Activated naive CD8-positive, alpha-beta T cell treated with anti-CD3 and anti-CD28 coated beads for 36 hours (primary cell): ENCODE measurements around the gene BCL11B. TPM values are rescaled to one million over a fixed set of nuclear protein-coding genes. Genes with fewer than 3 reads are reported as not detected.

Experiments used
- DNase-seq: peaks from one replicate; pipeline ENCODE4 v3.0.0; 2021
- H3K27ac Mint-ChIP-seq: one replicate; pipeline ENCODE4 v1.8.0; 2022; ENCODE audit warnings: mild to moderate bottlenecking, moderate library complexity, mixed read lengths
- H3K27me3 Mint-ChIP-seq: one replicate; pipeline ENCODE4 v1.8.0; 2022; ENCODE audit warnings: mild to moderate bottlenecking, mixed read lengths
- H3K36me3 Mint-ChIP-seq: one replicate; pipeline ENCODE4 v1.8.0; 2021; ENCODE audit warnings: mild to moderate bottlenecking, mixed read lengths
- H3K4me1 Mint-ChIP-seq: one replicate; pipeline ENCODE4 v1.8.0; 2021; ENCODE audit warnings: mixed read lengths
- H3K4me3 Mint-ChIP-seq: one replicate; pipeline ENCODE4 v1.8.0; 2022; ENCODE audit warnings: mild to moderate bottlenecking, moderate library complexity, mixed read lengths
- H3K9me3 Mint-ChIP-seq: one replicate; pipeline ENCODE4 v1.8.0; 2022; ENCODE audit warnings: mixed read lengths
- total RNA-seq, 2 experiments: library from RNA; stranded (reverse); gene quantifications; one replicate each; pipeline ENCODE4 v1.2.3, GENCODE V29; 2021

BCL11B gene
- total RNA-seq, 2 experiments from 2014 or later, result 38.9 to 40.3 TPM

DNA sequence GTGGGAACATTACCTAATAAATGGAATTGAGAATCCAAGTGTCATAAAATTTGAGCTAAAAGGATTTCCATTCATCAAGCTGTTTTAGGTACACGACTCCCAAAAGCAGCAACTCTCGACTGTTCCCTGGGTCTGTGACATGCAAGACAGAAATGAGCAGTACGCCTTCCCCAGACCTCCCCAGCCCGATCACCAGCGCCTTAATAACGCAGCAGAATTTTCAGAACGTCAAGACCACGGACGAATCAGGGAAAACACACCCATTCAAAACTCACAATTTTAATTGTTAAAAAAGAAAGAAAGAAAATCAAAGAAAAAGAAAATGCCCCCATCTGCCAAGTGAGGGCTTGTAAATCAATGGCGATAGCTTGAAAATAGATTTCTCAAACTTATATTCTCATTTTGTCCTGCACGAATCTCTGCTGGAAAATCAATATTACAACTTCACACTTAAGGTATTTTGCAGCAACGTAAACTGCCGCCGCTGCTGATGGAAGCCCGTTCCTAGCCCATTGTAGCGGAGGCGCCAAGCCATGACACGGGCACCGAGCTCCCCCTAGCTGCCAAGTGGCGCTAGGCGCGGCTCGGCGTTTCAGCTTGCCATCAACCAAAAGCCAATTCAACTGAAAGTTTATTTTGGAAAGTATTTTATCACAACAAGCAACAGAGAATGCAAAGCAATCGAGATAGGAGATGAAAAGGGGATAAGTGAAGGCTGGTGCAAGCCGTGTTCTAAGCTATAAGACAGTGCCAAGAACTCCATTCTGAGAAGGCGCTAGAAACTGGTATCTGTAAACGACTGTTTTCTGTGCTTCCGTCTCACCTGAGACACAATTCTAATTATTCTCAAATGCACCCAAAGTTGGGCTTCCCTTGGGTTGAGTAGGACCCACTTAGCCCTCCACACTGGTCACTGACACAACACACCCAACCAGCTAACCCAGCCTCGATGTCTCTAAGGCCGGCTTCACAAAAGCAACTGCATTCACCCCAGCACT is 5.5 kb downstream of the BCL11B start:
- Mint-ChIP-seq H3K27me3 (no peaks in the 10 kb centered on the region), H3K27ac (peak overlapping the region; percentile 98), H3K36me3 (peaks cover 64% of the 10 kb centered on the region), H3K4me3 (peak overlapping the region; percentile 89), H3K9me3 (no peaks in the 10 kb centered on the region), H3K4me1 (peaks cover 63% of the 10 kb centered on the region)
- DNase-seq, result peak; percentile 87

GRCh38 chr14:99265571-99265970 is 6.4 kb downstream of the BCL11B start:
- H3K4me1 Mint-ChIP-seq, result peaks cover 71% of the 10 kb centered on the region
- H3K4me3 Mint-ChIP-seq, result peak overlapping the region; percentile 89
- DNase-seq, result no peak
- no peaks in the 10 kb centered on the region for H3K27me3 Mint-ChIP-seq
- H3K9me3 Mint-ChIP-seq, result no peaks in the 10 kb centered on the region
- peaks cover 64% of the 10 kb centered on the region for H3K36me3 Mint-ChIP-seq
- peak overlapping the region; percentile 98 for H3K27ac Mint-ChIP-seq

- Mint-ChIP-seq H3K4me3 (peak overlapping the region; percentile 89), H3K27ac (peak overlapping the region; percentile 98), H3K27me3 (no peaks in the 10 kb centered on the region), H3K4me1 (peaks cover 77% of the 10 kb centered on the region), H3K9me3 (no peaks in the 10 kb centered on the region), H3K36me3 (peaks cover 62% of the 10 kb centered on the region)
- no peak for DNase-seq
Observed at GRCh38 chr14:99264691-99265450, 7.1 kb downstream of the BCL11B start.

DNA sequence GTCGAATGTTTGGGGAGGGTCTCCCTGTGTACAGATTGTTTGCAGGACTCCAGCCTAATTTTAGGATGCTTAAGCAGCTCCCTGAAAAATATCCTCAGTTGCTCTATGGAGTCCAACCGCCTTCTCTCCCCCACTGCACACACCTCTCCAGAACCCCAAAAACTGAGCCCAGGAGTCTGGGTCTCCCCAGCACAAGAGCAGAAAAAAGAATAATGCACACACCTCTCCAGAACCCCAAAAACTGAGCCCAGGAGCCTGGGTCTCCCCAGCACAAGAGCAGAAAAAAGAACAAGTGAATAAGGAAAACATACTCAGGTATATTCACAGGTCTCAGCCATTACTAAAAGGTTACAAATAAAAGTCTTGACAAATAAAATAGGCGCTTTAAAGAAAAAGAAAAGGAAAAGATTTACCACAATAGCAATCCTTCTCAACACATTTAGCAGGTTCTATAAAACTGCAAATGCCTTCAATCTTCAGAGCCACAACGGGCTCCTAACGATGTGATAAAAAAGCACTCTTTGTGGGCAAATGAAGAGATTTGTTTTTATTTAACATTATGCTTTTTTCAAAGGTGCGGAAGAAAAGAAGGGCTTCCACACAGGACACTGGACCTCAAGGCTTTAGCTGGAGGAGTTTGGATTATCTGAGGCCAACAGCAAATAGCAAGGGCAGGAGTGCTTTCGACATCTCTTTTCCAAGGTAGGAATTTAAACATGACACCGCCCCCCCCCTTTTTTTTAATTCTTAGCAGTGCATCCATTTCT is 8.2 kb downstream of the BCL11B start:
- Mint-ChIP-seq H3K27me3 (no peaks in the 10 kb centered on the region), H3K27ac (peak overlapping the region; percentile 98), H3K4me1 (peaks cover 87% of the 10 kb centered on the region), H3K36me3 (peaks cover 60% of the 10 kb centered on the region), H3K4me3 (peak overlapping the region; percentile 89), H3K9me3 (no peaks in the 10 kb centered on the region)
- DNase-seq, result no peak

GRCh38 chr14:99262977-99263448 is 9.0 kb downstream of the BCL11B start:
- DNase-seq, result peak; percentile 13
- peaks cover 61% of the 10 kb centered on the region for H3K36me3 Mint-ChIP-seq
- no peaks in the 10 kb centered on the region for H3K9me3 Mint-ChIP-seq
- H3K27ac Mint-ChIP-seq, result peak overlapping the region; percentile 98
- H3K4me1 Mint-ChIP-seq, result peaks cover 91% of the 10 kb centered on the region
- H3K4me3 Mint-ChIP-seq, result peak overlapping the region; percentile 89
- no peaks in the 10 kb centered on the region for H3K27me3 Mint-ChIP-seq

DNA sequence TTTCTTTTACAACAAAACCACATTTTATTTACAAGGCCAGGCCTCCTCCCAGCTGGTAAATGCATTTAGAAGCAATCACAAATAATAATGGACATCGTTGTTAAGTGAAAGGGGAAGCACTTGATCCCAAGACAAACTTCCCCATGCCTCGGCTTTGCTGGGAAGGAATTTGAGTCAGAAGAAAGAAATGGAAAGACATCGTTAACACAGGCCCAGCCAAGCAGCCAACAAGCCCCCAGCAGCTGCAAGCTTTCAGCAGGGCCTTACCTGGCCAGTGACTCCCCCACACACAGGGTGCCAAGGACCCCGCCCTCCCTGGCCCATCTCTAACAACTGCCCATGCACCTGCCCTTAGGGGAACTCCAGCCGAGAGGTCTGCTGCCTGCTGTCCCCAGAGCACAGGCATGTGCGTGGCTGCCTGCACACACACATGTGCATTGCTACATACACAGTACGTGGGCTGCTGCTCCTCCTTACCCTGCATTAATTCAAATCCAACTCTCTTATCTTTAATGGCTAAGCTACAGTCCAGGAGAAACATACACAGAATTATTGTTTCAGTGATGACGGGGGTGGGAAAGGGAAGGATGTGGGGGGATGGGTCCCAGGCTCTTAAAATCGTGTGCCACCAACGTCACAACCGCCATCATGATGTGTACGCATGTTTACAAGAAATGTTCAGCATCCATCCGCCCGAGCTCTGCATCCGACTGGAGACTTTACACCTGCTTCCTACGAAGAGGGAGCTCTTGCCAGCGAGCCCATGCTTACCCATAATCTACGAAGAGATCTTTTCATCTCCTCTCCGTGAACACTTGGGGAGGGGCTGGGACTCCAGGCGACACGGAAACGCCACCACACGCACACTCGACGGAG is 9.8 kb downstream of the BCL11B start:
- H3K27me3 Mint-ChIP-seq, result no peaks in the 10 kb centered on the region
- DNase-seq, result peak; percentile 64
- H3K4me3 Mint-ChIP-seq, result peak overlapping the region; percentile 89
- H3K27ac Mint-ChIP-seq, result peak overlapping the region; percentile 98
- H3K36me3 Mint-ChIP-seq, result peaks cover 59% of the 10 kb centered on the region
- H3K4me1 Mint-ChIP-seq, result peaks cover 89% of the 10 kb centered on the region
- H3K9me3 Mint-ChIP-seq, result no peaks in the 10 kb centered on the region

GRCh38 chr14:99260587-99261551 is 11.1 kb downstream of the BCL11B start:
- H3K36me3 Mint-ChIP-seq, result peaks cover 59% of the 10 kb centered on the region
- H3K27ac Mint-ChIP-seq, result peak overlapping the region; percentile 98
- peaks cover 94% of the 10 kb centered on the region for H3K4me1 Mint-ChIP-seq

GRCh38 chr14:99260116-99260515 is 11.9 kb downstream of the BCL11B start:
- H3K9me3 Mint-ChIP-seq, result no peaks in the 10 kb centered on the region
- peaks cover 94% of the 10 kb centered on the region for H3K4me1 Mint-ChIP-seq
- H3K36me3 Mint-ChIP-seq, result peaks cover 56% of the 10 kb centered on the region
- H3K27me3 Mint-ChIP-seq, result no peaks in the 10 kb centered on the region
- no peak for DNase-seq
- H3K4me3 Mint-ChIP-seq, result peak overlapping the region; percentile 89
- H3K27ac Mint-ChIP-seq, result peak overlapping the region; percentile 98

More at GRCh38 chr14:99260587-99261551, 11.1 kb downstream of the BCL11B start:
- Mint-ChIP-seq H3K27me3 (no peaks in the 10 kb centered on the region), H3K9me3 (no peaks in the 10 kb centered on the region), H3K4me3 (peak overlapping the region; percentile 89)
- DNase-seq, result peak; percentile 61

- no peaks in the 10 kb centered on the region for H3K27me3 Mint-ChIP-seq
- peaks cover 57% of the 10 kb centered on the region for H3K36me3 Mint-ChIP-seq
- H3K4me1 Mint-ChIP-seq, result peaks cover 89% of the 10 kb centered on the region
- peak; percentile 33 for DNase-seq
- peak overlapping the region; percentile 98 for H3K27ac Mint-ChIP-seq
- H3K9me3 Mint-ChIP-seq, result no peaks in the 10 kb centered on the region
- peak overlapping the region; percentile 89 for H3K4me3 Mint-ChIP-seq
Observed at GRCh38 chr14:99258876-99259726, 12.9 kb downstream of the BCL11B start.

DNA sequence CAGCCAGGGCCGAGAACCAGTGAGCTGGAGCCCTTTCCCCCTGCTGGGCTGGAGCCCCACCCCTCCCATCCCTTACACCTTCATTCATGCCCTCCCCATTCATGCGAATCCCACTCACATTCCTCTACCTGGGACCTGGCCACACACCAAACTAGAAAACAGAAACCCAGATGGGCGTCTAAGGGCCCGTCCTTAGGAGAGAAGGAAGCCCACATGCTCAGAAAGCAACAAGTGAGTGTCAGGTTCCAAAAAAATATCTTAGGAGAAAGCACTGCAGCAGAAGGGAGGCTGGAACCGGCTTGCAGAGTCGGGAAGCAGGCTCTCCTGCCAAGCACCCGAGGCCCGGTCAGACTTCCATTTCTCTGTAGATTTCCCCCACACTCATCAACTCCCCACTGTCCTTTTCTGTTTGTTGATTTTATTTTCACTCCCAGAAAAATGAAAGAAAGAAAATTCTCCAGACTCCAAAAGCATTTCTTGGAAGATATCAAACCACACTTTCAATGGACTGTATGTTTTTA is 13.6 kb downstream of the BCL11B start:
- Mint-ChIP-seq H3K9me3 (no peaks in the 10 kb centered on the region), H3K27me3 (no peaks in the 10 kb centered on the region), H3K27ac (peak overlapping the region; percentile 98), H3K4me1 (peaks cover 89% of the 10 kb centered on the region), H3K4me3 (peak overlapping the region; percentile 89), H3K36me3 (peaks cover 59% of the 10 kb centered on the region)
- DNase-seq, result no peak

GRCh38 chr14:99257673-99258221 is 14.2 kb downstream of the BCL11B start:
- Mint-ChIP-seq H3K27me3 (no peaks in the 10 kb centered on the region), H3K9me3 (no peaks in the 10 kb centered on the region), H3K27ac (peak overlapping the region; percentile 98), H3K4me1 (peaks cover 89% of the 10 kb centered on the region), H3K4me3 (peak overlapping the region; percentile 89), H3K36me3 (peaks cover 60% of the 10 kb centered on the region)
- peak; percentile 32 for DNase-seq
